Measurements from ENCODE around the gene DOHH. TPM values are rescaled to one million over a fixed set of nuclear protein-coding genes. Genes with fewer than 3 reads are reported as not detected.

DOHH gene
- total and polyA plus RNA-seq, 2 experiments from 2014 or later, result 19.0 to 34.7 TPM

GRCh38 chr19:3501780-3502179 is 1.3 kb upstream of the DOHH start:
- TF ChIP-seq, protein P1, sequence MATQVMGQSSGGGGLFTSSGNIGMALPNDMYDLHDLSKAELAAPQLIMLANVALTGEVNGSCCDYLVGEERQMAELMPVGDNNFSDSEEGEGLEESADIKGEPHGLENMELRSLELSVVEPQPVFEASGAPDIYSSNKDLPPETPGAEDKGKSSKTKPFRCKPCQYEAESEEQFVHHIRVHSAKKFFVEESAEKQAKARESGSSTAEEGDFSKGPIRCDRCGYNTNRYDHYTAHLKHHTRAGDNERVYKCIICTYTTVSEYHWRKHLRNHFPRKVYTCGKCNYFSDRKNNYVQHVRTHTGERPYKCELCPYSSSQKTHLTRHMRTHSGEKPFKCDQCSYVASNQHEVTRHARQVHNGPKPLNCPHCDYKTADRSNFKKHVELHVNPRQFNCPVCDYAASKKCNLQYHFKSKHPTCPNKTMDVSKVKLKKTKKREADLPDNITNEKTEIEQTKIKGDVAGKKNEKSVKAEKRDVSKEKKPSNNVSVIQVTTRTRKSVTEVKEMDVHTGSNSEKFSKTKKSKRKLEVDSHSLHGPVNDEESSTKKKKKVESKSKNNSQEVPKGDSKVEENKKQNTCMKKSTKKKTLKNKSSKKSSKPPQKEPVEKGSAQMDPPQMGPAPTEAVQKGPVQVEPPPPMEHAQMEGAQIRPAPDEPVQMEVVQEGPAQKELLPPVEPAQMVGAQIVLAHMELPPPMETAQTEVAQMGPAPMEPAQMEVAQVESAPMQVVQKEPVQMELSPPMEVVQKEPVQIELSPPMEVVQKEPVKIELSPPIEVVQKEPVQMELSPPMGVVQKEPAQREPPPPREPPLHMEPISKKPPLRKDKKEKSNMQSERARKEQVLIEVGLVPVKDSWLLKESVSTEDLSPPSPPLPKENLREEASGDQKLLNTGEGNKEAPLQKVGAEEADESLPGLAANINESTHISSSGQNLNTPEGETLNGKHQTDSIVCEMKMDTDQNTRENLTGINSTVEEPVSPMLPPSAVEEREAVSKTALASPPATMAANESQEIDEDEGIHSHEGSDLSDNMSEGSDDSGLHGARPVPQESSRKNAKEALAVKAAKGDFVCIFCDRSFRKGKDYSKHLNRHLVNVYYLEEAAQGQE (IDR thresholded peaks at IDR 0.05; ENCODE audit: unreplicated experiment), result no peak
- TF ChIP-seq, protein P2, sequence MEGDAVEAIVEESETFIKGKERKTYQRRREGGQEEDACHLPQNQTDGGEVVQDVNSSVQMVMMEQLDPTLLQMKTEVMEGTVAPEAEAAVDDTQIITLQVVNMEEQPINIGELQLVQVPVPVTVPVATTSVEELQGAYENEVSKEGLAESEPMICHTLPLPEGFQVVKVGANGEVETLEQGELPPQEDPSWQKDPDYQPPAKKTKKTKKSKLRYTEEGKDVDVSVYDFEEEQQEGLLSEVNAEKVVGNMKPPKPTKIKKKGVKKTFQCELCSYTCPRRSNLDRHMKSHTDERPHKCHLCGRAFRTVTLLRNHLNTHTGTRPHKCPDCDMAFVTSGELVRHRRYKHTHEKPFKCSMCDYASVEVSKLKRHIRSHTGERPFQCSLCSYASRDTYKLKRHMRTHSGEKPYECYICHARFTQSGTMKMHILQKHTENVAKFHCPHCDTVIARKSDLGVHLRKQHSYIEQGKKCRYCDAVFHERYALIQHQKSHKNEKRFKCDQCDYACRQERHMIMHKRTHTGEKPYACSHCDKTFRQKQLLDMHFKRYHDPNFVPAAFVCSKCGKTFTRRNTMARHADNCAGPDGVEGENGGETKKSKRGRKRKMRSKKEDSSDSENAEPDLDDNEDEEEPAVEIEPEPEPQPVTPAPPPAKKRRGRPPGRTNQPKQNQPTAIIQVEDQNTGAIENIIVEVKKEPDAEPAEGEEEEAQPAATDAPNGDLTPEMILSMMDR (conservative IDR thresholded peaks at IDR 0.05; ENCODE audit: low read depth in 2 of 2), result no peak
- TF ChIP-seq ZNF331 (CRISPR knock-in tag; IDR thresholded peaks at IDR 0.05; ENCODE audit: low read depth) (no peak), JUNB (IDR thresholded peaks at IDR 0.05; ENCODE audit: unreplicated experiment) (no peak)
- Mint-ChIP-seq H3K36me3 (ENCODE audit: low read depth) (peaks cover 17% of the 10 kb centered on the region), H3K27ac (no peak overlapping the region), H3K27me3 (ENCODE audit: insufficient read depth, low read depth, poor library complexity) (peaks cover 9% of the 10 kb centered on the region), H3K9me3 (peaks cover 4% of the 10 kb centered on the region; the same call in 1 of the 3 replicates), H3K4me1 (peaks cover 13% of the 10 kb centered on the region), H3K4me3 (no peak overlapping the region)
- ATAC-seq, result no peak
- H3K27me3 ChIP-seq (ENCODE audit: insufficient read depth), result no peaks in the 10 kb centered on the region
- H3K4me3 ChIP-seq, result no peak overlapping the region
- DNase-seq (ENCODE audit: low spot score), result no peak
- peaks cover 5% of the 10 kb centered on the region; the same call in 1 of the 2 replicates for H4K20me1 ChIP-seq (replicated peaks; ENCODE audit: insufficient read depth)
- H3K79me2 ChIP-seq (replicated peaks; ENCODE audit: insufficient read depth), result peaks cover 27% of the 10 kb centered on the region
- H3K27ac ChIP-seq (ENCODE audit: low read depth), result no peak overlapping the region
- H2AFZ ChIP-seq, result no peak overlapping the region
- H3K4me1 ChIP-seq (ENCODE audit: insufficient read depth), result peaks cover 17% of the 10 kb centered on the region
- H3K9me2 ChIP-seq (ENCODE audit: insufficient read depth), result no peaks in the 10 kb centered on the region
- 0 out of 2 replicates have a peak, but pooled peaks cover 2% of the 10 kb centered on the region for H3F3A ChIP-seq (replicated peaks; ENCODE audit: low read depth)
- H3K36me3 ChIP-seq (ENCODE audit: insufficient read depth), result no peaks in the 10 kb centered on the region
- no peak overlapping the region for H3K4me2 ChIP-seq

GRCh38 chr19:3499738-3500428 is 591 bp downstream of the DOHH start:
- Histone ChIP-seq H2AFZ (peak overlapping the region; percentile 1; the same call in 1 of the 2 replicates), H3K9me2 (ENCODE audit: insufficient read depth) (no peaks in the 10 kb centered on the region), H3K4me2 (peak overlapping the region; percentile 92), H3K4me3 (peak overlapping the region; percentile 99), H3K27ac (ENCODE audit: low read depth) (peak overlapping the region; percentile 86), H3K4me1 (ENCODE audit: insufficient read depth) (peaks cover 12% of the 10 kb centered on the region), H3K36me3 (ENCODE audit: insufficient read depth) (peaks cover 5% of the 10 kb centered on the region; the same call in 1 of the 2 replicates), H3F3A (replicated peaks; ENCODE audit: low read depth) (0 out of 2 replicates have a peak, but pooled peaks cover 7% of the 10 kb centered on the region), H3K79me2 (replicated peaks; ENCODE audit: insufficient read depth) (peaks cover 27% of the 10 kb centered on the region), H3K27me3 (ENCODE audit: insufficient read depth) (no peaks in the 10 kb centered on the region), H4K20me1 (replicated peaks; ENCODE audit: insufficient read depth) (peaks cover 5% of the 10 kb centered on the region; the same call in 1 of the 2 replicates)
- peak overlapping the region; percentile 100 for H3K27ac Mint-ChIP-seq
- peaks cover 13% of the 10 kb centered on the region for H3K4me1 Mint-ChIP-seq
- H3K36me3 Mint-ChIP-seq (ENCODE audit: low read depth), result peaks cover 32% of the 10 kb centered on the region
- peak overlapping the region; percentile 87 for H3K4me3 Mint-ChIP-seq
- ATAC-seq (peak; percentile 30), DNase-seq (ENCODE audit: low spot score) (peak; percentile 42)
- TF ChIP-seq ZNF331 (CRISPR knock-in tag; IDR thresholded peaks at IDR 0.05; ENCODE audit: low read depth), result no peak
- TF ChIP-seq, protein P3, sequence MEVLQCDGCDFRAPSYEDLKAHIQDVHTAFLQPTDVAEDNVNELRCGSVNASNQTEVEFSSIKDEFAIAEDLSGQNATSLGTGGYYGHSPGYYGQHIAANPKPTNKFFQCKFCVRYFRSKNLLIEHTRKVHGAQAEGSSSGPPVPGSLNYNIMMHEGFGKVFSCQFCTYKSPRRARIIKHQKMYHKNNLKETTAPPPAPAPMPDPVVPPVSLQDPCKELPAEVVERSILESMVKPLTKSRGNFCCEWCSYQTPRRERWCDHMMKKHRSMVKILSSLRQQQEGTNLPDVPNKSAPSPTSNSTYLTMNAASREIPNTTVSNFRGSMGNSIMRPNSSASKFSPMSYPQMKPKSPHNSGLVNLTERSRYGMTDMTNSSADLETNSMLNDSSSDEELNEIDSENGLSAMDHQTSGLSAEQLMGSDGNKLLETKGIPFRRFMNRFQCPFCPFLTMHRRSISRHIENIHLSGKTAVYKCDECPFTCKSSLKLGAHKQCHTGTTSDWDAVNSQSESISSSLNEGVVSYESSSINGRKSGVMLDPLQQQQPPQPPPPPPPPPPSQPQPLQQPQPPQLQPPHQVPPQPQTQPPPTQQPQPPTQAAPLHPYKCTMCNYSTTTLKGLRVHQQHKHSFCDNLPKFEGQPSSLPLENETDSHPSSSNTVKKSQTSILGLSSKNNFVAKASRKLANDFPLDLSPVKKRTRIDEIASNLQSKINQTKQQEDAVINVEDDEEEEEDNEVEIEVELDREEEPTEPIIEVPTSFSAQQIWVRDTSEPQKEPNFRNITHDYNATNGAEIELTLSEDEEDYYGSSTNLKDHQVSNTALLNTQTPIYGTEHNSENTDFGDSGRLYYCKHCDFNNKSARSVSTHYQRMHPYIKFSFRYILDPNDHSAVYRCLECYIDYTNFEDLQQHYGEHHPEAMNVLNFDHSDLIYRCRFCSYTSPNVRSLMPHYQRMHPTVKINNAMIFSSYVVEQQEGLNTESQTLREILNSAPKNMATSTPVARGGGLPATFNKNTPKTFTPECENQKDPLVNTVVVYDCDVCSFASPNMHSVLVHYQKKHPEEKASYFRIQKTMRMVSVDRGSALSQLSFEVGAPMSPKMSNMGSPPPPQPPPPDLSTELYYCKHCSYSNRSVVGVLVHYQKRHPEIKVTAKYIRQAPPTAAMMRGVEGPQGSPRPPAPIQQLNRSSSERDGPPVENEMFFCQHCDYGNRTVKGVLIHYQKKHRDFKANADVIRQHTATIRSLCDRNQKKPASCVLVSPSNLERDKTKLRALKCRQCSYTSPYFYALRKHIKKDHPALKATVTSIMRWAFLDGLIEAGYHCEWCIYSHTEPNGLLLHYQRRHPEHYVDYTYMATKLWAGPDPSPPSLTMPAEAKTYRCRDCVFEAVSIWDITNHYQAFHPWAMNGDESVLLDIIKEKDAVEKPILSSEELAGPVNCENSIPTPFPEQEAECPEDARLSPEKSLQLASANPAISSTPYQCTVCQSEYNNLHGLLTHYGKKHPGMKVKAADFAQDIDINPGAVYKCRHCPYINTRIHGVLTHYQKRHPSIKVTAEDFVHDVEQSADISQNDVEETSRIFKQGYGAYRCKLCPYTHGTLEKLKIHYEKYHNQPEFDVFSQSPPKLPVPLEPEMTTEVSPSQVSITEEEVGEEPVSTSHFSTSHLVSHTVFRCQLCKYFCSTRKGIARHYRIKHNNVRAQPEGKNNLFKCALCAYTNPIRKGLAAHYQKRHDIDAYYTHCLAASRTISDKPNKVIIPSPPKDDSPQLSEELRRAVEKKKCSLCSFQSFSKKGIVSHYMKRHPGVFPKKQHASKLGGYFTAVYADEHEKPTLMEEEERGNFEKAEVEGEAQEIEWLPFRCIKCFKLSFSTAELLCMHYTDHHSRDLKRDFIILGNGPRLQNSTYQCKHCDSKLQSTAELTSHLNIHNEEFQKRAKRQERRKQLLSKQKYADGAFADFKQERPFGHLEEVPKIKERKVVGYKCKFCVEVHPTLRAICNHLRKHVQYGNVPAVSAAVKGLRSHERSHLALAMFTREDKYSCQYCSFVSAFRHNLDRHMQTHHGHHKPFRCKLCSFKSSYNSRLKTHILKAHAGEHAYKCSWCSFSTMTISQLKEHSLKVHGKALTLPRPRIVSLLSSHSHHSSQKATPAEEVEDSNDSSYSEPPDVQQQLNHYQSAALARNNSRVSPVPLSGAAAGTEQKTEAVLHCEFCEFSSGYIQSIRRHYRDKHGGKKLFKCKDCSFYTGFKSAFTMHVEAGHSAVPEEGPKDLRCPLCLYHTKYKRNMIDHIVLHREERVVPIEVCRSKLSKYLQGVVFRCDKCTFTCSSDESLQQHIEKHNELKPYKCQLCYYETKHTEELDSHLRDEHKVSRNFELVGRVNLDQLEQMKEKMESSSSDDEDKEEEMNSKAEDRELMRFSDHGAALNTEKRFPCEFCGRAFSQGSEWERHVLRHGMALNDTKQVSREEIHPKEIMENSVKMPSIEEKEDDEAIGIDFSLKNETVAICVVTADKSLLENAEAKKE (CRISPR knock-in tag; IDR thresholded peaks at IDR 0.05), result no peak
- no peak for TF ChIP-seq JUNB (IDR thresholded peaks at IDR 0.05; ENCODE audit: unreplicated experiment)
- peaks cover 5% of the 10 kb centered on the region for H3K27me3 Mint-ChIP-seq (ENCODE audit: insufficient read depth, low read depth, poor library complexity)
- peaks cover 4% of the 10 kb centered on the region; the same call in 1 of the 3 replicates for H3K9me3 Mint-ChIP-seq
